Adrenal gland (tissue), 12 donors: ENCODE measurements around the gene ZXDC. TPM values are rescaled to one million over a fixed set of nuclear protein-coding genes. Genes with fewer than 3 reads are reported as not detected.

Experiments used
- DNase-seq, 7 donors: peaks; one replicate each; pipeline ENCODE4 v3.0.0-alpha.2; 2019 to 2020
- H3K27ac ChIP-seq, 5 donors: fragments of 200-600 bp; sonication (generic) in 4 of 5; 1 replicate in 3 of 5; 2 replicates in 2 of 5; pipeline versions ENCODE4 v1.5.1 to v1.8.0; 2016 to 2020; ENCODE audit warnings: mild to moderate bottlenecking in 1 of 5
- H3K27me3 ChIP-seq: fragments of 200-600 bp; 2 replicates; pipeline ENCODE4 v1.8.0; 2021
- H3K36me3 ChIP-seq, 2 donors: fragments of 200-600 bp; replicated peaks in 1 of 2; 1 replicate in 1 of 2; 2 replicates in 1 of 2; pipeline versions ENCODE4 v1.5.1 to v1.8.0; 2018 to 2022
- H3K4me1 ChIP-seq, 2 donors: fragments of 200-600 bp; replicated peaks in 1 of 2; 1 replicate in 1 of 2; 2 replicates in 1 of 2; pipeline versions ENCODE4 v1.5.1 to v1.8.0; 2018 to 2021
- H3K4me3 ChIP-seq, 4 donors: fragments of 200-600 bp; sonication (generic) in 3 of 4; one replicate each; pipeline ENCODE4 v1.5.1; 2016 to 2018
- H3K9me3 ChIP-seq, 3 donors: fragments of 200-600 bp; sonication (generic) in 1 of 3; replicated peaks in 1 of 3; 1 replicate in 2 of 3; 2 replicates in 1 of 3; pipeline versions ENCODE4 v1.5.1 to v1.8.0; 2016 to 2021
- POLR2A ChIP-seq, 2 donors: fragments of 450-650 bp; IDR thresholded peaks; one replicate each; pipeline ENCODE4 v1.6.1; 2017; ENCODE audit warnings: antibody characterized with exemption in 2 of 2, mild to moderate bottlenecking in 2 of 2, moderate library complexity in 1 of 2
- WGBS, 4 donors: extraction: QIAGEN DNeasy Blood & Tissue Kit in 2 of 4; methylation state at CpG; one replicate each; pipeline versions ENCODE4 v1.1.5 to v1.1.7; 2013 to 2017; 5-methylcytosine and 5-hydroxymethylcytosine counted together
- intact Hi-C, 2 donors: fragments of 100-400 bp; cut with DNase I; formaldehyde crosslinking; loops; one replicate each; pipeline versions ENCODE4 v1.14.1 to v1.15.0; 2022 to 2023
- polyA plus RNA-seq, 3 donors: library from polyadenylated mRNA; stranded (reverse); fragments of 200-250 nt in 2 of 3; fragments of 350-450 nt in 1 of 3; fragmentation: Illumina TruSeq in 1 of 3; extraction: RNeasy Lipid Tissue Mini Kit (QIAGEN cat#74804) in 1 of 3; gene quantifications; one replicate each; pipeline ENCODE4 v1.2.3, GENCODE V29; 2013 to 2014
- total RNA-seq, 9 donors: library from RNA; depleted of rRNA in 4 of 9; stranded (reverse); fragments of >200 nt in 4 of 9; fragments of 120-200 nt in 1 of 9; fragmentation: NEBNext Ultra II Directional in 1 of 9; extraction: Animal tissue kit (Norgen Biotek cat#: 25700) in 1 of 9; gene quantifications; one replicate each; pipeline versions ENCODE4 v1.1.0 to v1.2.4, GENCODE V29; 2013 to 2023
- TF ChIP-seq, protein P1 (sequence below), 6 experiments: fragments of 450-650 bp in 4 of 6; fragments of 200-600 bp in 2 of 6; sonication (generic) in 1 of 6; IDR thresholded peaks; 1 replicate in 5 of 6; 2 replicates in 1 of 6; pipeline versions ENCODE4 v1.5.1 to v1.8.0; 2016 to 2021; ENCODE audit warnings: antibody characterized with exemption in 6 of 6, mild to moderate bottlenecking in 2 of 6, moderate library complexity in 1 of 6
- donor health status: healthy with polysubstance abuse.
- donor health status: Bipolar disorder and iron deficiency.
- donor health status: DM: yes; HTN: yes; CAD: no.
- donor health status: DM: no; HTN: no; CAD: no.
- donor health status: DM: no; HTN: no; CAD: no.
- donor health status: DM: yes; HTN: yes; CAD: no.

ZXDC gene
- total and polyA plus RNA-seq, 12 donors, result 16.4 to 45.2 (median 30.3) TPM

DNA sequence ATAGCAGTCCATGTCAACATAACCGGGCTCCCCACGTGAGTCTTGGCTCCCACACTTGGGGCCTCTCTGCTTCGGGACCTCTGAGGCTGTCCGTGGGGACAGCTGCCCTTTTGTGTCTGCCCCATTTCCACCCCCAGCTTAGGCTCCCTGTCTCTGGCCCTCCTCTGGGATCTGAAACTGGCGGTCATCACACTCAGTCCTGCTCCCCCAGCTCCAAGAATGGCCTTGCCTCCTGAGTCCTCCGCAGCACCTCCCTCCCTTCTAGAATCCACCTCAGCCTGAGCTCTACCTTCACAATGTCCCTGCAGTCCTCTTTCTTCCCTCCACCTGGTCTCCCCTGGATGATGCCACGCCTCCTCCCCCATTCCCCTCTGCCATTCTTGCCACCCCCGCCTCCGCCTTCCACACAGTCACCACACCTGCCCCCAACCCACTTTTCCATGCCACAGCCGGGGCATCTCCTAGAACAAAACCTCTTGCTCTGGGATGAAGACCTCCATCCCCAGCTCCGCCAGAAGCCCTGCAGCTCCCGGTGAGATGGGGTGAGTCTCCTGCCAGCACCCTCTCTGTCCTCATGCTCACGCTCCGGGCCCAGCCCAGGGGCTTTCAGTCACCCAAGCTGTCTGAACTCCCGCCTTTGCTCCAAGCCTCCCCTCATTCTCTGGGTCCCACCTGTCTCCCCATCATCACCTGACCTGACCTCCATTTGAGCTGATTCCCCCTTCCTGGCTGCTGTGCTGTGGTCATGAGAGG lies 7.0 kb upstream of the ZXDC start:
- intact Hi-C loops, result no loop called here

DNA sequence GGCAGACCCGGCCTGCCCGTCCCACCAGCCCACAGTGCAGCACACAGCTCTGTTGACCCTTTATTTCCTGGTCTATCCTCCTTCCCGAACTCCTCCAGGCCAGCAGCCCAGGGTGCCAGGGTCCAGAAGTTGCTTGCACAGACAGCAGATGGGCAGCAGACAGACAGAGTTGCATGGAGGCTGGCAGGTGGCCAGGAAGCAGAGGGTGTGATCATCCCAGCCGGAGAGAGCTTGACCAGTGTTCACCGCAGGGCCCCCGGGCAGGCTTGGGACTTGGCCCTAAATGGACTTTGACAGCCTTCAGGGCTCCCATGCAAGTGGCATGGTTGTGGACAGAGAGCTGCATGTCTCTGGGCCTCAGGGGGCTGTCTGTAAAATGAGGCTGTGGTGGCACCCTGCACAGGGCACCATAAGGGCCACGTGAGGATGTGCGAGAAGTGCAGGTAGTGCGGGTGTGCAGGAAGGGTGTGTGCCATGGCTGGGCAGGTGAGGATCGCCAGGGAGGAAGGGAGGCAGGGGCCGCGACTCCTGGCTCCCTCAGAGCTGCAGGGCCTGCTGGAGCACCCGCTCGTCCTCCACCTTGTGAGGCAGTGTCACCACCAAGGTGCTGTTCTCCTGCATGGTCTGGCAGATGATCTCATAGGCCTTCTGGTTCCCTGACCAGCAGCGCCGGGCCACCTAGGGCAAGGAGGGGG lies 6.3 kb upstream of the ZXDC start:
- Histone ChIP-seq H3K4me1 (peaks cover 2 to 4% of the 10 kb centered on the region in 2 donors), H3K36me3 (no peaks in the 10 kb centered on the region), H3K27ac (no peak overlapping the region), H3K27me3 (no peaks in the 10 kb centered on the region), H3K4me3 (no peak overlapping the region), H3K9me3 (no peaks in the 10 kb centered on the region)
- 78 to 91% (median 85%) methylated on average over 9 to 16 of the region's 16 CpGs for WGBS, 4 donors
- peak in 6 of 7 donors; percentile 35 to 69 (median 51) for DNase-seq
- intact Hi-C loops, result no loop called here
- TF ChIP-seq, protein P1, sequence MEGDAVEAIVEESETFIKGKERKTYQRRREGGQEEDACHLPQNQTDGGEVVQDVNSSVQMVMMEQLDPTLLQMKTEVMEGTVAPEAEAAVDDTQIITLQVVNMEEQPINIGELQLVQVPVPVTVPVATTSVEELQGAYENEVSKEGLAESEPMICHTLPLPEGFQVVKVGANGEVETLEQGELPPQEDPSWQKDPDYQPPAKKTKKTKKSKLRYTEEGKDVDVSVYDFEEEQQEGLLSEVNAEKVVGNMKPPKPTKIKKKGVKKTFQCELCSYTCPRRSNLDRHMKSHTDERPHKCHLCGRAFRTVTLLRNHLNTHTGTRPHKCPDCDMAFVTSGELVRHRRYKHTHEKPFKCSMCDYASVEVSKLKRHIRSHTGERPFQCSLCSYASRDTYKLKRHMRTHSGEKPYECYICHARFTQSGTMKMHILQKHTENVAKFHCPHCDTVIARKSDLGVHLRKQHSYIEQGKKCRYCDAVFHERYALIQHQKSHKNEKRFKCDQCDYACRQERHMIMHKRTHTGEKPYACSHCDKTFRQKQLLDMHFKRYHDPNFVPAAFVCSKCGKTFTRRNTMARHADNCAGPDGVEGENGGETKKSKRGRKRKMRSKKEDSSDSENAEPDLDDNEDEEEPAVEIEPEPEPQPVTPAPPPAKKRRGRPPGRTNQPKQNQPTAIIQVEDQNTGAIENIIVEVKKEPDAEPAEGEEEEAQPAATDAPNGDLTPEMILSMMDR (IDR thresholded peaks at IDR 0.05), result no peak

More for the DNA sequence above, 7.0 kb upstream of the ZXDC start:
- Histone ChIP-seq H3K36me3 (no peaks in the 10 kb centered on the region), H3K4me3 (no peak overlapping the region), H3K9me3 (no peaks in the 10 kb centered on the region), H3K27me3 (no peaks in the 10 kb centered on the region), H3K27ac (no peak overlapping the region), H3K4me1 (peaks cover 7 to 11% of the 10 kb centered on the region in 2 donors)
- no peak for DNase-seq
- no peak for TF ChIP-seq POLR2A (IDR thresholded peaks at IDR 0.05)
- TF ChIP-seq, protein P1 (IDR thresholded peaks at IDR 0.05), result no peak
- 81 to 95% (median 88%) methylated on average over 13 to 15 of the region's 15 CpGs for WGBS, 4 donors

GRCh38 chr3:126480861-126481260 lies 5.2 kb upstream of the ZXDC start:
- H3K36me3 ChIP-seq, result no peaks in the 10 kb centered on the region
- peaks cover 0 to 6% of the 10 kb centered on the region in 2 donors for H3K4me1 ChIP-seq
- no peaks in the 10 kb centered on the region for H3K9me3 ChIP-seq
- DNase-seq, result peak in 1 of 7 donors; percentile 35
- TF ChIP-seq, protein P1 (IDR thresholded peaks at IDR 0.05), result no peak
- no peak for TF ChIP-seq POLR2A (IDR thresholded peaks at IDR 0.05)
- WGBS, 4 donors, result 80 to 89% (median 84%) methylated on average over 8 of the region's 8 CpGs
- intact Hi-C loops, result no loop called here
- no peaks in the 10 kb centered on the region for H3K27me3 ChIP-seq
- no peak overlapping the region for H3K27ac ChIP-seq
- no peak overlapping the region for H3K4me3 ChIP-seq

- Histone ChIP-seq H3K9me3 (no peaks in the 10 kb centered on the region), H3K27me3 (no peaks in the 10 kb centered on the region), H3K4me1 (peaks cover 0 to 6% of the 10 kb centered on the region in 2 donors), H3K27ac (no peak overlapping the region), H3K4me3 (no peak overlapping the region), H3K36me3 (no peaks in the 10 kb centered on the region)
- DNase-seq, result no peak
- intact Hi-C loops, result no loop called here
- WGBS, 4 donors, result 89 to 92% (median 91%) methylated on average over 4 to 5 of the region's 5 CpGs
- TF ChIP-seq, protein P1 (IDR thresholded peaks at IDR 0.05), result no peak
- no peak for TF ChIP-seq POLR2A (IDR thresholded peaks at IDR 0.05)
Measured at GRCh38 chr3:126480206-126480605, 4.5 kb upstream of the ZXDC start.
